GM18505 (cell line): Measurements from ENCODE around the gene ATXN1.
"Not testable (repeated sequence)": the region's sequence is repeated elsewhere in the genome, so short reads cannot be mapped to it uniquely, and the experiment has no call there.

ENCODE experiments used
- ATAC-seq: cut with Tn5 transposase; IDR thresholded peaks from one replicate; pipeline ENCODE4 v1.9.1; 2021; ENCODE audit not compliant: unreplicated experiment
- POLR2A ChIP-seq: IDR thresholded peaks from 4 replicates; pipeline ENCODE4 v1.6.1; 2011; ENCODE audit warnings: borderline replicate concordance; ENCODE audit not compliant: insufficient read depth, insufficient read length; ENCODE audit errors: extremely low read depth

Gene ATXN1

GRCh38 chr6:16542070-16542469, 219.2 kb downstream of the ATXN1 start:
- TF ChIP-seq POLR2A: no peak

GRCh38 chr6:16540804-16541752, 220.2 kb downstream of the ATXN1 start:
- ATAC-seq: no peak
- TF ChIP-seq POLR2A: no peak

More at GRCh38 chr6:16542070-16542469, 219.2 kb downstream of the ATXN1 start:
- no peak for ATAC-seq

GRCh38 chr6:16540383-16540782, 220.9 kb downstream of the ATXN1 start:
- not testable (repeated sequence) for ATAC-seq

GRCh38 chr6:16539086-16539931, 222.0 kb downstream of the ATXN1 start:
- no peak for TF ChIP-seq POLR2A
- ATAC-seq: no peak

GRCh38 chr6:16535564-16535963, 225.7 kb downstream of the ATXN1 start:
- TF ChIP-seq POLR2A: no peak
- ATAC-seq: no peak

- no peak for TF ChIP-seq POLR2A
Observed at GRCh38 chr6:16533721-16534136, 227.5 kb downstream of the ATXN1 start.

GRCh38 chr6:16533210-16533609, 228.1 kb downstream of the ATXN1 start:
- ATAC-seq: no peak
- TF ChIP-seq POLR2A: no peak

More at GRCh38 chr6:16533721-16534136, 227.5 kb downstream of the ATXN1 start:
- ATAC-seq: no peak

- TF ChIP-seq POLR2A: no peak
- no peak for ATAC-seq
Observed at GRCh38 chr6:16527691-16528090, 233.6 kb downstream of the ATXN1 start.

GRCh38 chr6:16524380-16524707, 236.9 kb downstream of the ATXN1 start:
- ATAC-seq: no peak
- no peak for TF ChIP-seq POLR2A

GRCh38 chr6:16523606-16524379, 237.5 kb downstream of the ATXN1 start:
- TF ChIP-seq POLR2A: no peak
- ATAC-seq: no peak

GRCh38 chr6:16522937-16523336, 238.3 kb downstream of the ATXN1 start:
- no peak for ATAC-seq
- no peak for TF ChIP-seq POLR2A

GRCh38 chr6:16521528-16521927, 239.7 kb downstream of the ATXN1 start:
- ATAC-seq: no peak
- no peak for TF ChIP-seq POLR2A
